HL-60/S4 treated with retinoic acid at 250 ng/mL for 4 days and 3 days (cell line): ENCODE results near the gene PTRHD1.

Experiments used
- in situ Hi-C: fragments of 300-500 bp; cut with MboI; formaldehyde crosslinking; loops from 2 replicates; pipeline ENCODE4 v1.7.0; 2022; ENCODE audit warnings: low sequenced_read_pairs

The PTRHD1 gene

DNA sequence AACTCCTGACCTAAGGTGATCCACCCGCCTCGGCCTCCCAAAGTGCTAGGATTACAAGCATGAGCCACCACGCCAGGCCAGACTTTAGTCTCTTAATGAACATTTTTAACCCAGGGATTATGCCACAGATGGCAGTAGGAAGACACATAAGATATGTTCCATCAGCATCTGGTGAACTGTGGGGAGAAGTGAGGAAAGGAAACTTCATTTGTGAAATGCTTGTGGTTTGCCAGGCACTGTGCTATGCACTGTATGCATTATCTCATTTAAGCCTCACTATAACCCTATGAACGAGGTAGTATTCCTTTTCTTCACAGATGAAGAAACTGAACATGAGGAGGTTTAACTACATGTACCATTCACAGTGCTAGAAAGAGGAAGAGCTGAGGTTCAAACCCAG is 29.3 kb downstream of the PTRHD1 start:
- in situ Hi-C loops, result no loop called here

DNA sequence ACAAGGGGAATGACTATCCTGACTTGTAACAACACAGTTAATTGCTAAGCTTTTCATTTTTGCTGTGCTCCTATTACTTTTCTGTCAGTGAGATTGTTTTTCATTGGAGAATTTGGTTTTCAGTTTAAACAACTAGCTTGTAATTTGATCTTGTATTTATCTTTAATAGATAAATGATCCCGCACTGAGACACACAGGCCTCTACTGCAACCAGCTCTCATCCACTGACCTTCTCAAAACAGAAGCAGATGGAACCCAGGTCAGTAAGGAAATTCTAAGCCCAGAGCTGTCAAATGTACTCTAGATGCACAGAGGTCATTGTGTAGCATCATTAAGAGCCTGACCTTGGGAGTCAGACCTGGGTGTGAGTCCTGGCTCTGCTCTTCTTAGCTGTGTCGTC is 30.7 kb downstream of the PTRHD1 start:
- in situ Hi-C loops, result no loop called here

DNA sequence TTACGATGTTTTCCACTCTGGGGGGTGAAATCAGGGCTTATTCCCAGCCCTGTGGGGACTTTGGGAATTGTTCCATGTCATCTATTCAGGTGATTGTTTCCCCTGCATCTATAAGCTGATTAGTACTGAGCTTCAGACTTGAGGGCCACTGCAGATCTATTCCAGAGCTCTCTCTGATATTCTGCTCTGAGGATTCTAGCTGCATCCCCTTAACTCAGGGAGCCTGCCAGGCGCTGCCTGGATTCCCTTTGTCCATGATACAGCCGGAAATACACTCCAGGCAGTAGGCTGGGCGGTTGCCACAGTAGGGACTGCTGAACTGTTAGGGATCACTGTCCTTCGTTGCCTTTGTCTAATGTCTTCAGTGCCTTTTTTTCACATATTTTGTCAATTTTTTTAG is 31.3 kb downstream of the PTRHD1 start:
- in situ Hi-C loops, result no loop called here

DNA sequence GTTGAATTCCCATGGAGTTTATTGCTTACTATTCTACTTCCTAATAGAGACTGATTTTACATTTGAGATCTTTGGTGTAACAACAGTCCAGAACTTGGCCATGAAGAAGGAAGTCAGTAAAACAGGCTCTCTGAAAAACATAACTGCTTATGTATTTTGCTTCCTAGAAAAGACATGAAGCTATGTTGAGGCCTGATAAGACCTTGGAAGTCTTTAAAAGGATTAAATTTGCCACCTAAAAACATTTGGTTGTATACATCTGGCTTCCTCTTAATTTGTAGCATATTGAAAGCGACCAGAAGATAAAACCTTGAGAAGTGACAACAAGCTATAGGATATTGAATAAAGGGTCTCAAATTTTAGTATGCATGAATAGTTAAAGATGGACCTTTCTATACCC is 36.4 kb downstream of the PTRHD1 start:
- in situ Hi-C loops, result no loop called here

DNA sequence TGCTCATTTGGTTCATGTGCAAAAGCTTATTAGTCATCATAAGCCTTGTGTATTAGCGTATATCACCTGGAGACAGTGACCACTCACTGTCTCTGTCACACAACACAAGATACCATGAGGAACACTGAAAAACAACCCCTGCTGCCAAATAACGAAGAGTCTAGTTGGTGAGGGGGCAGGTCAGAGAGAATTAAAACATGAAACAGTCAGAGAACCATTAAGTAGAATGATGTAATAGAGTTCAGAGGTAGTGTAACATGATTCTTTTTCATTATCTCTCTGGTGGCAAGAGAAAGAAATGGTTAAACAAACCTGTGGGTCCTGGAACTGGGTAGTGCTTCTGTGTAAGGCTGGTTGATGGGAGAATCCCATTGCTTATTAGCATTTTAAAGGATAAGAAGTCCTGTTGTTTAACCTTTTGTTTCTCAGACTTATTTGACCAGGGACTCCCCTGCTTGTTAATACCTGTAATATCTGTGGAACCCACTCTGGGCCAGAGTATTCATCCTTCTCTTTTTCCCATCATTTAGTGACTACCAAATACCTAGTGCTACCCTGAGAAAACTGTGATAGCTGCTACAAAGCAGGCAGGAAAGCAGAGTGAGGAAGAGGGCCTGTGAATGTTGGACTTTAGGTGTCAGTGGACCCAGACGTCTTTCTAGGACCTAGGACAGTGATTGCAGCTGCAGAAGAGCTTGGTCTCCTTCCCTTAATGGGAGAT is 38.0 kb downstream of the PTRHD1 start:
- in situ Hi-C loops, result no loop called here

DNA sequence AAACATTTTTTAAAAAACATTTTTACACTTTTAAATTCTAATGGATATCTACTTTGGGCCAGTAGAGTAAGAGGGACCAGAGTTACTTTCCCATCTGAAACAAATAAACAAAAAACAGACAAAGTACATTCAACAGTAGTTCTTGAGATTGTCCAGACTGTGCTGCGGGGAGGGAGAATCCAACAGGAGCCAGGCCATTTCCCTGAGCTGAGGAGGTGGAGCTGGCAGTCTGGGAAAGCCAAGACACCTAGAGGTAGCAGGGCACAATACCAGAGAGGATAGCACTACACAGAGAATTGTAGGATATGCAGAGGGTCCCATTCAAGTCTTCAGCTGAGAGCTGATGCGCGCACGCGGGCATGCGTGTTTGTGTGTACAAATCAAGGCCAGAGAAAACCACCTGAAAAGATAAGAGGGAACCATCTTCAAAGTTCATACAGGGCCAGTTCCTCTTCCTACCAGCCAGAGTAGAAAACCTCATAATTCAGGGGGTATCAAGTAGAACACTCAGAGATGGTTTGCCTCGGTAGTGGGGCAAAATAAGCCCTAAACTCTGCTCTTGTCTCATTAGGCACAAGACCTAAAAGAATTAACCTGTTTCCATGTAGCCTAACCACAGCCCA is 44.0 kb downstream of the PTRHD1 start:
- in situ Hi-C loops, result no loop called here

DNA sequence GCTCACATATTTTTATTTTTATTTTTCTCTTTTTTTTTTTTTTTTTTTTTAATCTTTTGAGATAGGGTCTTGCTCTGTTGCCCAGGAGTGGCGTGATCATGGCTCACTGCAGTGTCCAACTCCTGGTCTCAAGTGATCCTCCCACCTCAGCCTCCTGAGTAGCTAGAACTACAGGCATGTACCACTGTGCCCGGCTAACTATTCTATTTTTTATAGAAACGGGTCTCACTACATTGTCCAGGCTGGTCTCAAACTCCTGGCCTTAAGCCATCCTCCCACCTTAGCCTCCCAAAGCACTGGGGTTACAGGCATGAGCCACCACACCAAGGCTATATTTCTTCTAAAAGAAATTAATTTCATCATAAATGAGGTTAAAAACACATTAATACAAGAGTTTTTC is 45.9 kb downstream of the PTRHD1 start:
- in situ Hi-C loops, result no loop called here

DNA sequence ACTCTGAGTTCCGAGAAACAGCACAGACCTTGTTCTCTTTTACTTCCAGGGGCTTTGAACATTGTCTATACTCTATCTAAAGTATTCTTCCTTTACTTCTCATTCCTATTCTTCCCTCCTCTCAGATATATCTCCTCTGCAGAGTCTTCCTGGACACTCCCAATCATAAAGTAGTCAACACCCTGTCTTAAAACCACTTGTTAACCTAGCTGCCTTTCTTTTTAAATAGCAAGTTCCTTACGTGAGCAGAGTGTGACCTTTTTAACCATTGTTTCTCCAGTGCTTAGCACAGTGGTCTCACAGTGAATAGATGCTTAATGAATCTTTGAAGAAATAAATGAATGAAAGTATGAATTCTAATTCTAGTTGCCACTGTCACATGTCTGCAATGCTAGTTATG is 47.4 kb downstream of the PTRHD1 start:
- in situ Hi-C loops, result no loop called here

DNA sequence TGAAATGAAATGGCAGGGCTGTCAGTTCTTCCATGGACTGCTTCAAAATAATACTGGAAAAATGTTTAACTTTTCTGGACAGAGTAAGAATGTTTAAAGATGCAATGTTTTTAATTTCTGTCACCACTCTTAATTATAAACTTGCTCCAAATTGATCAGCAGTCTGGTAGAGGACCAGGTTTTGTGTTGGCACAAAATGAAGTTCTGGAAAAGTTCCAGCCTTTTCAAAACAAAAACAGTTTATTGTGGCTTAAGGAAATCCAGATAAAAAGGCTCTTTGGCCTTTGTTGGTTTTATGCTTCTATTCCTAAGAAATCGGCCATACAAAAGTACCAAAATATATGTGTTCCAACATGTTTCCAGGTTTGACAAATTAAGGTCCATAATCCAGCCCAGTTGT is 48.8 kb downstream of the PTRHD1 start:
- in situ Hi-C loops, result no loop called here

DNA sequence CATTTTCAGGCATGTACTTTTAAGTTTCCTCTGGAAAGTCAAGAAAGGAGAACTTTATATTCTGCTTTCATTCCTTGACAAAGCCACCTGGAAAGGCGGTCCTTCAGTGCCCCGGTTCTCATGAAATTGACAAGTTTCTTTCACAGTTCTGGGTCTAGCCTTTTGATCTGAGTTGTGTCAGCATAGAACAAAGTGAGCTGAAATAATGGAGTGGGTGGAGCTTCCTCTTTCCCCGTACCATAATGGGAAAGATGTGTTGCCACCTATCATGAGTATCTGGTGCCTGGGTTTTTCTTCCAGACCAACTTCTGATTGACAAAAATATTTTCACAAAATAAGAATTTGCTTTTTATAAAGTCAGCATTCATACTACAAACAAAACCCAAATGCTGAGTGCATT is 49.3 kb downstream of the PTRHD1 start:
- in situ Hi-C loops, result no loop called here

DNA sequence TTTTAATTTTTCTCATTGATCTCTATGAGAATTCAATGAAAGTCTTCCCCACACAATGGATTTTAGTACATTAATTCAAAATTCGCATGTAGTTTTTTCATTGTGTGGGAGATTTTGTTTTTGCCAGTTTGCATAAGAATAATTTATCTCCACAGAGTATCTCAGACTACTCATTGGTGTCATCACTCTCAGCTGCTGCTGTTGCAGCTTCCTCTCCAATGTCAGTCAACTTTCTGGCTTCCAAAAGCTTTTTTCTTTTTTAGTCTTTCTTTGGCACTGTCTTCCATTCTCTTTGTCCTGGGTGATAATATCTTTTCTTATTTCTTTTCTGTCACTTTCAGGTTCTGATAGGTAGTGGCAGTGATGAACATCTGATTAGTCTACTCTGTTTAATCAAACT is 50.5 kb downstream of the PTRHD1 start:
- in situ Hi-C loops, result no loop called here

DNA sequence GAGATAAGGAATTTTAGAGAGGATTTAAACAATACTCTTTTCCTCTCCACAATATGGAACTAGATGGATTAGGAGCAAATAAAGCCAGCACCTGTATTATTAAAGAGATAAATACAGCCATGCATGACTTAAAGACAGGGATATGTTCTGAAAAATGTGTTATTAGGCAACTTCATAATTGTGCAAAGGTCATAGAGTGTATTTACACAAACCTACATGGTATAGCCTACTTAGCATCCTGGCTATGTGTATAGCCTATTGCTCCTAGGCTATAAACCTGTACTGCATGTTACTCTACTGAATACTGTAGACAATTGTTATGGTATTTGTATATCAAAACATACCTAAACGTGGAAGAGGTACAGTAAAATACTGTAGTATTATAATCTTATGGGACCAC is 53.0 kb downstream of the PTRHD1 start:
- in situ Hi-C loops, result no loop called here
